Hepatocyte (in vitro differentiated cells): ENCODE results near the gene VIL1. TPM values are rescaled to one million over a fixed set of nuclear protein-coding genes. Genes with fewer than 3 reads are reported as not detected.

Experiments used
- DNase-seq: peaks from one replicate; pipeline ENCODE4 v3.0.0-alpha.2; 2016; ENCODE audit warnings: low spot score
- H2AFZ ChIP-seq: fragments of 200-600 bp; sonication (generic); 2 replicates; pipeline ENCODE4 v1.6.0; 2016; ENCODE audit warnings: antibody characterized with exemption, mild to moderate bottlenecking
- H3K27ac ChIP-seq: fragments of 200-600 bp; sonication (generic); 2 replicates; pipeline ENCODE4 v1.5.1; 2016; ENCODE audit warnings: mild to moderate bottlenecking
- H3K27me3 ChIP-seq: fragments of 200-600 bp; sonication (generic); 2 replicates; pipeline ENCODE4 v1.6.1; 2016
- H3K36me3 ChIP-seq: fragments of 200-600 bp; sonication (generic); replicated peaks from 2 replicates; pipeline ENCODE4 v1.5.1; 2016; ENCODE audit warnings: low read depth; ENCODE audit not compliant: insufficient read depth
- H3K4me1 ChIP-seq: fragments of 200-600 bp; sonication (generic); 2 replicates; pipeline ENCODE4 v1.5.1; 2016; ENCODE audit warnings: mild to moderate bottlenecking, moderate library complexity; ENCODE audit not compliant: insufficient read depth
- H3K4me2 ChIP-seq: fragments of 200-600 bp; sonication (generic); 2 replicates; pipeline ENCODE4 v1.6.0; 2016
- H3K4me3 ChIP-seq: fragments of 200-600 bp; sonication (generic); 2 replicates; pipeline ENCODE4 v1.5.1; 2016; ENCODE audit warnings: mild to moderate bottlenecking
- H3K79me2 ChIP-seq: fragments of 200-600 bp; sonication (generic); 2 replicates; pipeline ENCODE4 v1.6.0; 2017; ENCODE audit warnings: mild to moderate bottlenecking
- H3K9me2 ChIP-seq: fragments of 200-600 bp; sonication (generic); replicated peaks from 2 replicates; pipeline ENCODE4 v1.6.0; 2017; ENCODE audit warnings: mild to moderate bottlenecking; ENCODE audit not compliant: insufficient read depth
- H3K9me3 ChIP-seq: fragments of 200-600 bp; sonication (generic); 2 replicates; pipeline ENCODE4 v1.5.1; 2016; ENCODE audit warnings: low read depth, mild to moderate bottlenecking
- H4K20me1 ChIP-seq: fragments of 200-600 bp; sonication (generic); 2 replicates; pipeline ENCODE4 v1.6.0; 2016; ENCODE audit warnings: mild to moderate bottlenecking; ENCODE audit not compliant: insufficient read depth, poor library complexity, severe bottlenecking
- CTCF ChIP-seq: fragments of 200-600 bp; sonication (generic); IDR thresholded peaks from 2 replicates; pipeline ENCODE4 v1.5.1; 2016; ENCODE audit warnings: antibody characterized with exemption, mild to moderate bottlenecking; ENCODE audit not compliant: poor library complexity
- EZH2 ChIP-seq: fragments of 200-600 bp; sonication (generic); IDR thresholded peaks from 2 replicates; pipeline ENCODE4 v1.6.1; 2016; ENCODE audit warnings: antibody characterized with exemption, mild to moderate bottlenecking, borderline replicate concordance
- EZH2phosphoT487 ChIP-seq: fragments of 200-600 bp; sonication (generic); IDR thresholded peaks from one replicate; pipeline ENCODE4 v1.6.1; 2018; ENCODE audit warnings: antibody characterized with exemption, mild to moderate bottlenecking, low read depth, moderate library complexity; ENCODE audit not compliant: unreplicated experiment, severe bottlenecking
- WGBS: methylation state at CpG from one replicate; pipeline ENCODE4 v1.1.6; 2016; ENCODE audit warnings: low lambda C conversion rate; ENCODE audit errors: missing lambda C conversion rate; 5-methylcytosine and 5-hydroxymethylcytosine counted together
- polyA plus RNA-seq: library from polyadenylated mRNA; unstranded; fragments of >200 nt; fragmentation: Nextera tagmentation; extraction: Ambion mirVana; gene quantifications from 2 replicates; pipeline ENCODE4 v1.2.1, GENCODE V29; 2016
- total RNA-seq: library from RNA; depleted of rRNA; stranded (reverse); fragments of >200 nt; gene quantifications from 2 replicates; pipeline ENCODE4 v1.2.3, GENCODE V29; 2014

VIL1 gene
- total and polyA plus RNA-seq, 2 experiments from 2014 or later: 160 to 261 TPM

- H2AFZ ChIP-seq: no peak overlapping the region
- no peak for DNase-seq
- H3K9me2 ChIP-seq: no peaks in the 10 kb centered on the region
- peak overlapping the region; percentile 83 for H3K27ac ChIP-seq
- H3K4me2 ChIP-seq: no peak overlapping the region
- H3K79me2 ChIP-seq: no peaks in the 10 kb centered on the region
- no peaks in the 10 kb centered on the region for H4K20me1 ChIP-seq
- H3K36me3 ChIP-seq: no peaks in the 10 kb centered on the region
- no peaks in the 10 kb centered on the region for H3K9me3 ChIP-seq
- TF ChIP-seq CTCF (no peak), EZH2 (no peak), EZH2phosphoT487 (no peak)
- H3K4me3 ChIP-seq: no peak overlapping the region
- peaks cover 23% of the 10 kb centered on the region for H3K4me1 ChIP-seq
- no peaks in the 10 kb centered on the region for H3K27me3 ChIP-seq
Observed at GRCh38 chr2:218445602-218446001, 26.7 kb downstream of the VIL1 start.

GRCh38 chr2:218446547-218446946 lies 27.6 kb downstream of the VIL1 start:
- H3K9me2 ChIP-seq: no peaks in the 10 kb centered on the region
- H3K4me3 ChIP-seq: no peak overlapping the region
- no peak overlapping the region for H3K4me2 ChIP-seq
- DNase-seq: no peak
- peak overlapping the region; percentile 54 for H3K27ac ChIP-seq
- no peak for TF ChIP-seq CTCF
- TF ChIP-seq EZH2phosphoT487: no peak
- TF ChIP-seq EZH2: no peak
- peaks cover 23% of the 10 kb centered on the region for H3K4me1 ChIP-seq
- H2AFZ ChIP-seq: no peak overlapping the region
- no peaks in the 10 kb centered on the region for H4K20me1 ChIP-seq
- H3K36me3 ChIP-seq: no peaks in the 10 kb centered on the region
- H3K27me3 ChIP-seq: no peaks in the 10 kb centered on the region
- H3K9me3 ChIP-seq: no peaks in the 10 kb centered on the region
- H3K79me2 ChIP-seq: no peaks in the 10 kb centered on the region
- 92% methylated on average over 6 of the region's 6 CpGs for WGBS

GRCh38 chr2:218447072-218447471 lies 28.1 kb downstream of the VIL1 start:
- no peak for TF ChIP-seq CTCF
- TF ChIP-seq EZH2phosphoT487: no peak
- no peak for TF ChIP-seq EZH2
- no peak overlapping the region for H3K4me2 ChIP-seq
- H3K9me3 ChIP-seq: no peaks in the 10 kb centered on the region
- no peak overlapping the region for H2AFZ ChIP-seq
- H3K27me3 ChIP-seq: no peaks in the 10 kb centered on the region
- no peak overlapping the region for H3K4me3 ChIP-seq
- no peaks in the 10 kb centered on the region for H3K36me3 ChIP-seq
- WGBS: 100% methylated on average over 2 of the region's 2 CpGs
- H4K20me1 ChIP-seq: no peaks in the 10 kb centered on the region
- no peaks in the 10 kb centered on the region for H3K9me2 ChIP-seq
- no peak for DNase-seq
- H3K27ac ChIP-seq: peak overlapping the region; percentile 58
- no peaks in the 10 kb centered on the region for H3K79me2 ChIP-seq
- peaks cover 23% of the 10 kb centered on the region for H3K4me1 ChIP-seq

- H3K27me3 ChIP-seq: no peaks in the 10 kb centered on the region
- peaks cover 23% of the 10 kb centered on the region for H3K4me1 ChIP-seq
- H3K9me3 ChIP-seq: no peaks in the 10 kb centered on the region
- H3K4me3 ChIP-seq: no peak overlapping the region
- H2AFZ ChIP-seq: no peak overlapping the region
- no peaks in the 10 kb centered on the region for H3K79me2 ChIP-seq
- no peaks in the 10 kb centered on the region for H4K20me1 ChIP-seq
- no peak overlapping the region for H3K4me2 ChIP-seq
- WGBS: 51% methylated on average over 3 of the region's 3 CpGs
- no peaks in the 10 kb centered on the region for H3K36me3 ChIP-seq
- no peaks in the 10 kb centered on the region for H3K9me2 ChIP-seq
- DNase-seq: peak; percentile 46
- no peak for TF ChIP-seq CTCF
- TF ChIP-seq EZH2phosphoT487: no peak
- no peak for TF ChIP-seq EZH2
- peak overlapping the region; percentile 58 for H3K27ac ChIP-seq
Observed at GRCh38 chr2:218448934-218449333, 30.0 kb downstream of the VIL1 start.
